Pancreas (tissue), 10 donors: ENCODE data around the gene PAFAH1B1. TPM values are rescaled to one million over a fixed set of nuclear protein-coding genes. Genes with fewer than 3 reads are reported as not detected.

Experiments
- ATAC-seq, 4 donors: fragments of 200-7000 bp; cut with Tn5 transposase; one replicate each; pipeline versions ENCODE4 v1.8.0 to v1.9.1; 2020; ENCODE audit warnings: mild to moderate bottlenecking in 4 of 4, moderate library complexity in 4 of 4
- DNase-seq, 6 donors: peaks; one replicate each; pipeline ENCODE4 v3.0.0-alpha.2; 2020
- FAIRE-seq: peaks from 2 replicates; lab custom pipeline; 2012; peaks lifted over from hg19 to GRCh38; lab: Jason Lieb, UNC
- H3K27ac ChIP-seq, 4 donors: fragments of 200-600 bp; sonication (generic); 1 replicate in 3 of 4; 2 replicates in 1 of 4; pipeline versions ENCODE4 v1.5.0 to v1.8.0; 2020
- H3K27me3 ChIP-seq, 4 donors: fragments of 200-600 bp; one replicate each; pipeline ENCODE4 v1.8.0; 2021
- H3K36me3 ChIP-seq, 3 donors: fragments of 200-600 bp; sonication (generic) in 1 of 3; one replicate each; pipeline versions ENCODE4 v1.5.0 to v1.8.0; 2020 to 2021
- H3K4me1 ChIP-seq, 3 donors: fragments of 200-600 bp; one replicate each; pipeline ENCODE4 v1.8.0; 2021
- H3K4me3 ChIP-seq, 4 donors: fragments of 200-600 bp; sonication (generic) in 2 of 4; one replicate each; pipeline versions ENCODE4 v1.5.0 to v1.8.0; 2020 to 2021
- H3K9me3 ChIP-seq, 4 donors: fragments of 200-600 bp; one replicate each; pipeline ENCODE4 v1.8.0; 2021
- WGBS, 2 donors: extraction: QIAGEN DNeasy Blood & Tissue Kit; methylation state at CpG; one replicate each; pipeline ENCODE4 v1.1.7; 2013; 5-methylcytosine and 5-hydroxymethylcytosine counted together
- intact Hi-C, 3 donors: fragments of 100-400 bp; cut with DNase I; formaldehyde crosslinking; loops; one replicate each; pipeline versions ENCODE4 v1.11.1 to v1.14.2; 2022
- polyA plus RNA-seq, 2 donors: library from polyadenylated mRNA; stranded (reverse); fragments of 200-250 nt; gene quantifications; one replicate each; pipeline ENCODE4 v1.2.3, GENCODE V29; 2013
- total RNA-seq, 6 donors: library from RNA; stranded (reverse); fragmentation: NEBNext Ultra II Directional in 4 of 6; extraction: Animal tissue kit (Norgen Biotek cat#: 25700) in 4 of 6; gene quantifications; one replicate each; pipeline versions ENCODE4 v1.2.1 to v1.2.4, GENCODE V29; 2021 to 2023
- TF ChIP-seq, protein P1 (sequence below), 4 donors: fragments of 200-600 bp; sonication (generic) in 3 of 4; IDR thresholded peaks; one replicate each; pipeline versions ENCODE4 v1.5.0 to v1.8.0; 2021; ENCODE audit warnings: antibody characterized with exemption in 4 of 4
- donor health status: healthy with polysubstance abuse.
- donor health status: DM: no; HTN: no; CAD: no; lungs with moderate emphysema.
- donor health status: DM: no; HTN: no; CAD: no.
- donor health status: control.
- donor health status: control.
- donor health status: Bipolar disorder and iron deficiency.
- donor health status: DM: yes; HTN: yes; CAD: no.
- donor health status: DM: no; HTN: no; CAD: no.
- donor health status: DM: no; HTN: no; CAD: no.
- donor health status: DM: yes; HTN: yes; CAD: no.

The PAFAH1B1 gene
- total and polyA plus RNA-seq, 8 donors = 17.3 to 66.1 (median 34.9) TPM

GRCh38 chr17:2688351-2689342 is 95.2 kb downstream of the PAFAH1B1 start:
- no peak for FAIRE-seq

DNA sequence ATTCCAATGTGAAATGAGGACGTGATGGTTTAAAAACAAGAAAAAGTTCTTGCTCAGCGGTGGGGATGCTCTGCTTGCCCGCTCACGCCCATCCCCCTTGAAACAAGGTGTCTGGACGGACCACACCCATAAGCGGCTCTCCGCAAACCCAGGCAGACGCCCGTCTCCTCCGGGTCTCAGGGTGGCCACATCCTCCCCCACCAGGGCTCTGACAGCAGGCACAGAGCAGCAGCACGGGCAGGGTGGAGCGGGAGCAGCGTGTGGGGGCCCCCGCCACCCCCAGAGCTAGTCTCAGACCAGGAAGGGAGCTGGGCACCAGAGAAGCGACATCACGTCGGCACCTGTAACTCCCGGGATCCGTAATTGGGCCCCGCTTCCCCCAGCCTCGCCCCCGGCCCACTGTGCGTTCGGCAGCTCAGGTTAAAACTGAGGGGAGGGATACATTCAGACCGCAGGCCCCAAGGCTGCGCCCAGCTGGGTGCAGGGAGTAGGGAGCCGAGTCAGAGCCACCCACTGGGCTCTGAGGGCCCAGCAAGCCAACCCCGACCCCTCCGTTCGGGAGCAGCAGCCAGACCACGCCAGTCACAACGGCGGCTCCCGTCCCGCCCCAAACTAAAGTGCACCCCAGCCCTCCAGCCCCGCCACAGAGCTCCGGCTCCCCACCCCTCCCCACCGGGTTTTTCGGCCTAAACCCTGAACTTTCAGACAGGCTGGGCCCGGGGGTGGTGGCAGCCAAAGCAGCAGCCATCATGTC is 96.1 kb downstream of the PAFAH1B1 start:
- Histone ChIP-seq H3K27ac (no peak overlapping the region), H3K9me3 (no peaks in the 10 kb centered on the region), H3K36me3 (peaks cover 0 to 40% (median 19%) of the 10 kb centered on the region in 3 donors), H3K4me3 (no peak overlapping the region), H3K4me1 (no peaks in the 10 kb centered on the region), H3K27me3 (no peaks in the 10 kb centered on the region)
- FAIRE-seq = no peak
- TF ChIP-seq, protein P1, sequence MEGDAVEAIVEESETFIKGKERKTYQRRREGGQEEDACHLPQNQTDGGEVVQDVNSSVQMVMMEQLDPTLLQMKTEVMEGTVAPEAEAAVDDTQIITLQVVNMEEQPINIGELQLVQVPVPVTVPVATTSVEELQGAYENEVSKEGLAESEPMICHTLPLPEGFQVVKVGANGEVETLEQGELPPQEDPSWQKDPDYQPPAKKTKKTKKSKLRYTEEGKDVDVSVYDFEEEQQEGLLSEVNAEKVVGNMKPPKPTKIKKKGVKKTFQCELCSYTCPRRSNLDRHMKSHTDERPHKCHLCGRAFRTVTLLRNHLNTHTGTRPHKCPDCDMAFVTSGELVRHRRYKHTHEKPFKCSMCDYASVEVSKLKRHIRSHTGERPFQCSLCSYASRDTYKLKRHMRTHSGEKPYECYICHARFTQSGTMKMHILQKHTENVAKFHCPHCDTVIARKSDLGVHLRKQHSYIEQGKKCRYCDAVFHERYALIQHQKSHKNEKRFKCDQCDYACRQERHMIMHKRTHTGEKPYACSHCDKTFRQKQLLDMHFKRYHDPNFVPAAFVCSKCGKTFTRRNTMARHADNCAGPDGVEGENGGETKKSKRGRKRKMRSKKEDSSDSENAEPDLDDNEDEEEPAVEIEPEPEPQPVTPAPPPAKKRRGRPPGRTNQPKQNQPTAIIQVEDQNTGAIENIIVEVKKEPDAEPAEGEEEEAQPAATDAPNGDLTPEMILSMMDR (IDR thresholded peaks at IDR 0.05) = no peak
- WGBS, 2 donors = 85% methylated on average over 38 to 40 of the region's 40 CpGs
- peak in 5 of 6 donors; percentile 22 to 71 (median 37) for DNase-seq
- intact Hi-C loops = no loop called here
- ATAC-seq = peak in 2 of 4 donors; percentile 5 to 11

More at GRCh38 chr17:2688351-2689342, 95.2 kb downstream of the PAFAH1B1 start:
- H3K27ac ChIP-seq = no peak overlapping the region
- TF ChIP-seq, protein P1 (IDR thresholded peaks at IDR 0.05) = no peak
- peaks cover 4 to 6% (median 4%) of the 10 kb centered on the region in 3 donors for H3K4me1 ChIP-seq
- 60 to 65% methylated on average over 27 of the region's 27 CpGs for WGBS, 2 donors
- DNase-seq = peak; percentile 16 to 72 (median 35)
- H3K4me3 ChIP-seq = no peak overlapping the region
- H3K9me3 ChIP-seq = no peaks in the 10 kb centered on the region
- intact Hi-C loops = no loop called here
- ATAC-seq = peak; percentile 2 to 38 (median 8)
- peaks cover 0 to 30% (median 17%) of the 10 kb centered on the region in 3 donors for H3K36me3 ChIP-seq
- no peaks in the 10 kb centered on the region for H3K27me3 ChIP-seq

GRCh38 chr17:2690165-2691068 is 97.0 kb downstream of the PAFAH1B1 start:
- FAIRE-seq = no peak
- WGBS, 2 donors = 91 to 93% methylated on average over 49 to 55 of the region's 55 CpGs
- Histone ChIP-seq H3K4me1 (no peaks in the 10 kb centered on the region), H3K4me3 (no peak overlapping the region), H3K9me3 (no peaks in the 10 kb centered on the region), H3K27ac (no peak overlapping the region), H3K36me3 (peaks cover 0 to 48% (median 26%) of the 10 kb centered on the region in 3 donors), H3K27me3 (no peaks in the 10 kb centered on the region)
- TF ChIP-seq, protein P1 (IDR thresholded peaks at IDR 0.05) = no peak
- no peak for ATAC-seq
- intact Hi-C loops = no loop called here
- DNase-seq = peak in 4 of 6 donors; percentile 23 to 79 (median 44)

DNA sequence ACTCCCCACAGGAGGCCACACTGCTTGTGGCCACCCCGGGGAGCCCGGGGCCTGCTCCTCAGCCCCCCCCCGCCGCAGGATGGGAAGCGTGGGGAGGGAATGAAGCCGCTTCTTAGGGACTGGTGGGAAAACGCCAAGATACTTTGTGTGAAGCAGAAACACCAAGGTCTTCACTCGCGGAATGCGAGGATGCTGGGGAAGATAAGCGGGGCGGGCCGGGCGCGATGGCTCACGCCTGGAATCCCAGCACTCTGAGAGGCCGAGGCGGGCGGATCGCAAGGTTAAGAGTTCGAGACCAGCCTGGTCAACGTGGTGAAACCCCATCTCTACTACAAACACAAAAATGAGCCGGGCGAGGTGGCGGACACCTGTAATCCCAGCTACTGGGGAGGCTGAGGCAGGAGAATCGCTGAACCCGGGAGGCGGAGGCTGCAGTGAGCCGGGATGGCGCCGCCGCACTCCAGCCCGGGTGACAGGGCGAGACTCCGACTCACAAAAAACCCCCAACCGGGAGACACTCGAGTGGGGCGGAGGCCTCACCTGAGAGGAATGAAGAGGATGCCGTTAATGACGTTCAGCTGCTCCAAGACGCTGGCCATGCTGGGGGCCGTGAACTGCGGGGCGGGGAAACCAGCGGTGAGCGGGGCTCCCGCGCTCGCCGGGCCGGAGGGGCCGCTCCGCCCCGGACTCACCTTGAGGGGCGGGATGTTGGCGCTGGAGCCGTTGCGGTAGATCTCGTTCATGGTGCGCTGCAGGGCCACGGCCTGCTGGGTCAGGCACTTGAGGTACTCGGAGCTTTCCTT is 97.8 kb downstream of the PAFAH1B1 start:
- WGBS, 2 donors = 94 to 95% methylated on average over 61 to 62 of the region's 62 CpGs
- DNase-seq (peak in 2 of 6 donors; percentile 55 to 63), FAIRE-seq (no peak), ATAC-seq (no peak)
- Histone ChIP-seq H3K27me3 (no peaks in the 10 kb centered on the region), H3K27ac (no peak overlapping the region), H3K4me3 (no peak overlapping the region), H3K4me1 (no peaks in the 10 kb centered on the region), H3K9me3 (no peaks in the 10 kb centered on the region), H3K36me3 (peaks cover 0 to 56% (median 34%) of the 10 kb centered on the region in 3 donors)
- TF ChIP-seq, protein P1 (IDR thresholded peaks at IDR 0.05) = no peak
- intact Hi-C loops = no loop called here
